HepG2 (cell line): ENCODE results near the gene NCOA7. TPM values are rescaled to one million over a fixed set of nuclear protein-coding genes. Genes with fewer than 3 reads are reported as not detected.

Experiments
- ARID4A ChIP-seq: sonication (generic); formaldehyde crosslinking; IDR thresholded peaks from 2 replicates; pipeline ENCODE4 v1.5.0; 2020; ENCODE audit warnings: mild to moderate bottlenecking, missing genetic modification reagents, borderline replicate concordance
- FOXP4 ChIP-seq: sonication (generic); formaldehyde crosslinking; IDR thresholded peaks from 2 replicates; pipeline ENCODE4 v1.4.0; 2020; ENCODE audit warnings: missing genetic modification reagents
- KLF6 ChIP-seq: IDR thresholded peaks from 2 replicates; pipeline ENCODE4 v1.8.0; 2016; ENCODE audit warnings: missing biosample characterization, missing genetic modification reagents
- MED13 ChIP-seq: sonication (generic); formaldehyde crosslinking; IDR thresholded peaks from 2 replicates; pipeline ENCODE4 v1.5.0; 2020; ENCODE audit warnings: missing genetic modification reagents
- MXD3 ChIP-seq: IDR thresholded peaks from 2 replicates; pipeline ENCODE4 v1.6.1; 2016; ENCODE audit warnings: mild to moderate bottlenecking, missing biosample characterization, missing genetic modification reagents
- TCF12 ChIP-seq, 2 experiments: fragments of 450-650 bp in 1 of 2; sonication (generic) in 1 of 2; formaldehyde crosslinking in 1 of 2; IDR thresholded peaks; 2 replicates each; pipeline versions ENCODE4 v1.6.1 to v1.8.0; 2017 to 2022; ENCODE audit warnings: antibody characterized with exemption in 1 of 2, mild to moderate bottlenecking in 1 of 2, missing genetic modification reagents in 1 of 2, moderate library complexity in 1 of 2
- ZBTB49 ChIP-seq: sonication (generic); formaldehyde crosslinking; IDR thresholded peaks from 2 replicates; pipeline ENCODE4 v1.4.0; 2020; ENCODE audit warnings: missing genetic modification reagents, borderline replicate concordance
- ZFP82 ChIP-seq: sonication (generic); formaldehyde crosslinking; IDR thresholded peaks from 2 replicates; pipeline ENCODE4 v1.5.1; 2020; ENCODE audit warnings: mild to moderate bottlenecking, missing genetic modification reagents, borderline replicate concordance
- ZFYVE20 ChIP-seq: sonication (generic); formaldehyde crosslinking; IDR thresholded peaks from 2 replicates; pipeline ENCODE4 v1.8.0; 2023; ENCODE audit warnings: low read depth, mild to moderate bottlenecking, moderate library complexity, missing genetic modification reagents, borderline replicate concordance
- ZNF382 ChIP-seq: sonication (generic); formaldehyde crosslinking; IDR thresholded peaks from 2 replicates; pipeline ENCODE4 v1.5.0; 2020; ENCODE audit warnings: missing genetic modification reagents, mild to moderate bottlenecking, borderline replicate concordance
- ZNF460 ChIP-seq: sonication (generic); formaldehyde crosslinking; IDR thresholded peaks from 2 replicates; pipeline ENCODE4 v1.5.1; 2020; ENCODE audit warnings: missing genetic modification reagents, mild to moderate bottlenecking, borderline replicate concordance
- ZNF691 ChIP-seq: sonication (generic); formaldehyde crosslinking; IDR thresholded peaks from 2 replicates; pipeline ENCODE4 v1.4.0; 2020; ENCODE audit warnings: missing genetic modification reagents, low read depth, mild to moderate bottlenecking, borderline replicate concordance
- ZNF724P ChIP-seq: sonication (generic); formaldehyde crosslinking; IDR thresholded peaks from 2 replicates; pipeline ENCODE4 v1.8.0; 2022; ENCODE audit warnings: missing genetic modification reagents, borderline replicate concordance
- ZNF747 ChIP-seq: sonication (generic); formaldehyde crosslinking; IDR thresholded peaks from 2 replicates; pipeline ENCODE4 v1.8.1; 2023; ENCODE audit warnings: missing genetic modification reagents, mild to moderate bottlenecking, borderline replicate concordance
- ZNF816 ChIP-seq: sonication (generic); formaldehyde crosslinking; IDR thresholded peaks from 2 replicates; pipeline ENCODE4 v1.8.0; 2022; ENCODE audit warnings: missing genetic modification reagents, mild to moderate bottlenecking, borderline replicate concordance
- ZNF850 ChIP-seq: sonication (generic); formaldehyde crosslinking; conservative IDR thresholded peaks from 2 replicates; pipeline ENCODE4 v1.9.0; 2021; ENCODE audit warnings: mild to moderate bottlenecking, missing genetic modification reagents
- polyA plus RNA-seq, 8 experiments: library from polyadenylated mRNA; depleted of rRNA in 3 of 8; stranded (reverse) in 7 of 8; unstranded in 1 of 8; fragments of >200 nt; fragmentation: Illumina TruSeq in 4 of 8; extraction: Trizol in 4 of 8; gene quantifications; 2 replicates each; pipeline versions ENCODE4 v1.2.1 to v1.2.3, GENCODE V29; 2011 to 2016; ENCODE audit warnings: low read depth in 4 of 8, missing spikeins in 1 of 8, mixed read lengths in 1 of 8; ENCODE audit not compliant: insufficient read depth in 1 of 8
- total RNA-seq, 5 experiments: library from RNA; depleted of rRNA; stranded (reverse); fragments of >200 nt; fragmentation: Illumina TruSeq; extraction: Trizol; gene quantifications; 2 replicates each; pipeline ENCODE4 v1.2.3, GENCODE V29; 2016; ENCODE audit warnings: low read depth in 1 of 5

The NCOA7 gene
- total and polyA plus RNA-seq, 2 of the 13 experiments (the other 11 are each of a cell fraction or from before 2014, with no cell fraction given) = 13.6 to 20.8 TPM

GRCh38 chr6:125780540-125781313, 10.0 kb upstream of the NCOA7 start (continued):
- TF ChIP-seq MXD3 (CRISPR knock-in tag) = no peak; the same call in 1 of the 2 replicates
- no peak for TF ChIP-seq TCF12 (IDR thresholded peaks at IDR 0.05)
- TF ChIP-seq TCF12 (CRISPR knock-in tag; IDR thresholded peaks at IDR 0.05) = peak; percentile 19; the same call in 1 of the 2 replicates
- TF ChIP-seq ZNF460 (CRISPR knock-in tag) = no peak
- 0 out of 2 replicates have a peak, but pooled peaks have one; percentile 20 for TF ChIP-seq ZNF850 (CRISPR knock-in tag)
- TF ChIP-seq ZNF724P (CRISPR knock-in tag) = peak; percentile 92
- TF ChIP-seq ZNF816 (CRISPR knock-in tag) = peak; percentile 98
- peak; percentile 78; the same call in 1 of the 2 replicates for TF ChIP-seq ZNF747 (CRISPR knock-in tag)
- no peak; the same call in 1 of the 2 replicates for TF ChIP-seq ZNF691
- TF ChIP-seq ZFP82 (CRISPR knock-in tag) = peak; percentile 72; the same call in 1 of the 2 replicates
- no peak for TF ChIP-seq ZFYVE20 (CRISPR knock-in tag)
- TF ChIP-seq KLF6 = peak; percentile 39; the same call in 1 of the 2 replicates
- TF ChIP-seq ZNF382 (CRISPR knock-in tag) = no peak
- 0 out of 2 replicates have a peak, but pooled peaks have one; percentile 12 for TF ChIP-seq ZBTB49 (CRISPR knock-in tag)
- peak; percentile 85 for TF ChIP-seq ARID4A
- TF ChIP-seq MED13 (CRISPR knock-in tag) = no peak
- TF ChIP-seq FOXP4 (CRISPR knock-in tag) = 0 out of 2 replicates have a peak, but pooled peaks have one; percentile 55
